Right lung (tissue), 5 donors: Measurements from ENCODE around the gene B9D1. TPM values are rescaled to one million over a fixed set of nuclear protein-coding genes. Genes with fewer than 3 reads are reported as not detected.

Experiments
- DNase-seq, 2 donors: peaks; one replicate each; pipeline ENCODE4 v3.0.0-alpha.2; 2013
- polyA plus RNA-seq, 5 donors: library from polyadenylated mRNA; unstranded; fragments of 120-200 nt; gene quantifications; one replicate each; pipeline versions ENCODE4 v1.2.1 to v1.2.3, GENCODE V29; 2013; ENCODE audit warnings: inconsistent platforms in 1 of 5, low replicate concordance in 1 of 5; ENCODE audit not compliant: insufficient read length in 5 of 5, insufficient read depth in 1 of 5

Gene B9D1
- polyA plus RNA-seq, 5 donors: 16.4 to 24.1 (median 22.1) TPM

- no peak for DNase-seq
Observed at GRCh38 chr17:19304751-19305150, 57.8 kb downstream of the B9D1 start.

- no peak for DNase-seq
Observed at GRCh38 chr17:19304209-19304608, 58.3 kb downstream of the B9D1 start.

GRCh38 chr17:19303367-19303776 lies 59.2 kb downstream of the B9D1 start:
- DNase-seq: no peak

GRCh38 chr17:19302791-19303331 lies 59.7 kb downstream of the B9D1 start:
- DNase-seq: no peak

GRCh38 chr17:19301973-19302372 lies 60.5 kb downstream of the B9D1 start:
- no peak for DNase-seq

- DNase-seq: no peak
Observed at GRCh38 chr17:19301274-19301951, 61.1 kb downstream of the B9D1 start.

GRCh38 chr17:19299866-19300265 lies 62.7 kb downstream of the B9D1 start:
- no peak for DNase-seq

GRCh38 chr17:19299214-19299747 lies 63.2 kb downstream of the B9D1 start:
- no peak for DNase-seq

- no peak for DNase-seq
Observed at GRCh38 chr17:19298569-19299213, 63.8 kb downstream of the B9D1 start.

GRCh38 chr17:19296786-19297778 lies 65.4 kb downstream of the B9D1 start:
- no peak for DNase-seq

- DNase-seq: peak; percentile 82 to 89
Observed at GRCh38 chr17:19295473-19296135, 66.9 kb downstream of the B9D1 start.

GRCh38 chr17:19294443-19294842 lies 68.1 kb downstream of the B9D1 start:
- DNase-seq: no peak

Other genes with a start within 250 kb of the B9D1 start
- 10 to 100 TPM in 4 of 5 donors, 1 to 10 TPM in 1; 6.1 to 14.3 (median 10.7) TPM for gene GRAPL, start 235.1 kb downstream of the B9D1 start, polyA plus RNA-seq
- 10 to 100 TPM; 45.3 to 50.8 (median 50.3) TPM for gene EPN2, start 125.4 kb downstream of the B9D1 start, polyA plus RNA-seq
- gene MAPK7, start 15.8 kb upstream of the B9D1 start, polyA plus RNA-seq: 10 to 100 TPM; 19.6 to 30.4 (median 20.8) TPM
- gene MFAP4, start 24.5 kb upstream of the B9D1 start, polyA plus RNA-seq: 100 to 1,000 TPM; 445 to 675 (median 514) TPM
- 1 to 10 TPM; 2.9 to 4.3 (median 4.0) TPM for gene RNF112, start 48.5 kb upstream of the B9D1 start, polyA plus RNA-seq
- gene SLC47A1, start 171.1 kb upstream of the B9D1 start, polyA plus RNA-seq: 1 to 10 TPM in 4 of 5 donors, under 1 TPM in 1; 0.75 to 2.8 (median 1.3) TPM